Gastroesophageal sphincter (tissue), 4 donors: ENCODE data around the gene NTNG2. TPM values are rescaled to one million over a fixed set of nuclear protein-coding genes. Genes with fewer than 3 reads are reported as not detected.

Source experiments
- ATAC-seq: fragments of 150-250 bp; one replicate; pipeline ENCODE4 v1.9.1; 2016; ENCODE audit warnings: mild to moderate bottlenecking, moderate library complexity
- H3K27ac ChIP-seq, 4 donors: fragments of 200-600 bp; sonication (generic) in 3 of 4; 1 replicate in 3 of 4; 2 replicates in 1 of 4; pipeline ENCODE4 v1.5.1; 2016 to 2019
- H3K27me3 ChIP-seq: fragments of 200-600 bp; sonication (generic); one replicate; pipeline ENCODE4 v1.5.1; 2019
- H3K36me3 ChIP-seq, 2 donors: fragments of 200-600 bp; sonication (generic); one replicate each; pipeline ENCODE4 v1.5.1; 2019; ENCODE audit warnings: control low read depth in 1 of 2
- H3K4me1 ChIP-seq, 3 donors: fragments of 200-600 bp; sonication (generic); 1 replicate in 2 of 3; 2 replicates in 1 of 3; pipeline ENCODE4 v1.5.1; 2016 to 2019; ENCODE audit warnings: control low read depth in 2 of 3
- H3K4me3 ChIP-seq, 2 donors: fragments of 200-600 bp; sonication (generic); one replicate each; pipeline ENCODE4 v1.5.1; 2019; ENCODE audit warnings: mild to moderate bottlenecking in 1 of 2, moderate library complexity in 1 of 2
- H3K9me3 ChIP-seq, 3 donors: fragments of 200-600 bp; sonication (generic); one replicate each; pipeline ENCODE4 v1.5.1; 2017 to 2019; ENCODE audit warnings: control low read depth in 2 of 3
- EP300 ChIP-seq: sonication (generic); formaldehyde crosslinking; IDR thresholded peaks from one replicate; pipeline ENCODE4 v1.6.1; 2017; ENCODE audit warnings: antibody characterized with exemption, mild to moderate bottlenecking
- POLR2A ChIP-seq, 2 donors: fragments of 450-650 bp; IDR thresholded peaks; one replicate each; pipeline ENCODE4 v1.6.1; 2017; ENCODE audit warnings: antibody characterized with exemption in 2 of 2, mild to moderate bottlenecking in 2 of 2, moderate library complexity in 1 of 2
- POLR2AphosphoS5 ChIP-seq: sonication (generic); formaldehyde crosslinking; IDR thresholded peaks from one replicate; pipeline ENCODE4 v1.6.1; 2017; ENCODE audit warnings: antibody characterized with exemption
- WGBS, 2 donors: methylation state at CpG; one replicate each; pipeline ENCODE4 v1.1.5; 2018; ENCODE audit warnings: low coverage in 1 of 2; 5-methylcytosine and 5-hydroxymethylcytosine counted together
- total RNA-seq, 4 donors: library from RNA; depleted of rRNA; stranded (reverse); fragments of >200 nt; gene quantifications; one replicate each; pipeline ENCODE4 v1.1.0, GENCODE V29; 2016
- TF ChIP-seq, protein P1 (sequence below), 4 experiments: fragments of 200-600 bp in 2 of 4; fragments of 450-650 bp in 2 of 4; sonication (generic) in 1 of 4; IDR thresholded peaks; one replicate each; pipeline ENCODE4 v1.5.1; 2017 to 2019; ENCODE audit warnings: antibody characterized with exemption in 4 of 4, mild to moderate bottlenecking in 2 of 4, moderate library complexity in 2 of 4

NTNG2 gene
- total RNA-seq, 4 donors from 2014 or later: 0.81 to 1.6 (median 1.3) TPM

DNA sequence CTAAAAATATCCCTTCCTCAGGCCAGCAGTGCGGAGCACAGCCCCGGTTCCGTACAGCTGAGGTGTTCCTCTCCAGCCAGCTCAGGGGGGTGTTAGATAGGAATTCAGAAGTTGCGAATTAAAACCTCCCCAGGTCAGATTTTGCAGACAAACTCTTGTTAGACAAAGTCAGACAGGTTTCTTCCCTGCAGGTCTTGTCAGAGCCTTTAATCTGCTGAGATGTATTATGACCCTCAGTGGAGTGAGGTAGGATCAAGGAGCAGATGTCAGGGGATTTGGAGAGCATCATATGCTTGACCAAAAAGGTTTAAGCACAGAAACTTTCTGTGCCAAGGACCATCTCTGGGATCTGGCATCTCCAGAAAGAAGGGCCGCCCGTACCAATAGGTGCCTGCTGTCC, 60.1 kb downstream of the NTNG2 start:
- WGBS, 2 donors: 80 to 95% methylated on average over 1 to 4 of the region's 6 CpGs
- H3K27ac ChIP-seq: no peak overlapping the region

DNA sequence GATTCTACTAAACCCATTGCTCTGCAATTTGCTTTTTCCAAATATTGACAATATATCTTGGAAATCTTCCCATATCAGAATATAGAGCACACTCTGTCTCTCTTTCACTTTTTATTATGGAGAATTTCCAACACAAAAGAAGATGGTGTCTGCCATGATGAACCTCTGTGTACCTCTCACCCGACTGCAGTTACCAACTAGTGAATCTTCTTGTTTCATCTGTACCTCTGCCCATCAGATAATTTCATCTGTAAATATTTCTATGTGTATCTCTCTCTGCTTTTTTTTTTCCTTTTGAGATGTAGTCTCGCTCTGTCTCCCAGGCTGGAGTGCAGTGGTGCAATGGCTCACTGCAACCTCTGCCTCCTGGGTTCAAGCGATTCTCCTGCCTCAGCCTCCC, 62.8 kb downstream of the NTNG2 start:
- H3K4me3 ChIP-seq: no peak overlapping the region
- WGBS, 2 donors: 83 to 93% methylated on average over 1 to 3 of the region's 3 CpGs

More for the DNA sequence above, 60.1 kb downstream of the NTNG2 start:
- TF ChIP-seq POLR2A (IDR thresholded peaks at IDR 0.05): no peak
- no peak for TF ChIP-seq POLR2AphosphoS5
- no peak for TF ChIP-seq EP300
- TF ChIP-seq, protein P1, sequence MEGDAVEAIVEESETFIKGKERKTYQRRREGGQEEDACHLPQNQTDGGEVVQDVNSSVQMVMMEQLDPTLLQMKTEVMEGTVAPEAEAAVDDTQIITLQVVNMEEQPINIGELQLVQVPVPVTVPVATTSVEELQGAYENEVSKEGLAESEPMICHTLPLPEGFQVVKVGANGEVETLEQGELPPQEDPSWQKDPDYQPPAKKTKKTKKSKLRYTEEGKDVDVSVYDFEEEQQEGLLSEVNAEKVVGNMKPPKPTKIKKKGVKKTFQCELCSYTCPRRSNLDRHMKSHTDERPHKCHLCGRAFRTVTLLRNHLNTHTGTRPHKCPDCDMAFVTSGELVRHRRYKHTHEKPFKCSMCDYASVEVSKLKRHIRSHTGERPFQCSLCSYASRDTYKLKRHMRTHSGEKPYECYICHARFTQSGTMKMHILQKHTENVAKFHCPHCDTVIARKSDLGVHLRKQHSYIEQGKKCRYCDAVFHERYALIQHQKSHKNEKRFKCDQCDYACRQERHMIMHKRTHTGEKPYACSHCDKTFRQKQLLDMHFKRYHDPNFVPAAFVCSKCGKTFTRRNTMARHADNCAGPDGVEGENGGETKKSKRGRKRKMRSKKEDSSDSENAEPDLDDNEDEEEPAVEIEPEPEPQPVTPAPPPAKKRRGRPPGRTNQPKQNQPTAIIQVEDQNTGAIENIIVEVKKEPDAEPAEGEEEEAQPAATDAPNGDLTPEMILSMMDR (IDR thresholded peaks at IDR 0.05): no peak
- H3K9me3 ChIP-seq: no peaks in the 10 kb centered on the region
- ATAC-seq: no peak
- no peaks in the 10 kb centered on the region for H3K36me3 ChIP-seq
- H3K27me3 ChIP-seq: peaks cover 18% of the 10 kb centered on the region
- no peaks in the 10 kb centered on the region for H3K4me1 ChIP-seq
- no peak overlapping the region for H3K4me3 ChIP-seq

DNA sequence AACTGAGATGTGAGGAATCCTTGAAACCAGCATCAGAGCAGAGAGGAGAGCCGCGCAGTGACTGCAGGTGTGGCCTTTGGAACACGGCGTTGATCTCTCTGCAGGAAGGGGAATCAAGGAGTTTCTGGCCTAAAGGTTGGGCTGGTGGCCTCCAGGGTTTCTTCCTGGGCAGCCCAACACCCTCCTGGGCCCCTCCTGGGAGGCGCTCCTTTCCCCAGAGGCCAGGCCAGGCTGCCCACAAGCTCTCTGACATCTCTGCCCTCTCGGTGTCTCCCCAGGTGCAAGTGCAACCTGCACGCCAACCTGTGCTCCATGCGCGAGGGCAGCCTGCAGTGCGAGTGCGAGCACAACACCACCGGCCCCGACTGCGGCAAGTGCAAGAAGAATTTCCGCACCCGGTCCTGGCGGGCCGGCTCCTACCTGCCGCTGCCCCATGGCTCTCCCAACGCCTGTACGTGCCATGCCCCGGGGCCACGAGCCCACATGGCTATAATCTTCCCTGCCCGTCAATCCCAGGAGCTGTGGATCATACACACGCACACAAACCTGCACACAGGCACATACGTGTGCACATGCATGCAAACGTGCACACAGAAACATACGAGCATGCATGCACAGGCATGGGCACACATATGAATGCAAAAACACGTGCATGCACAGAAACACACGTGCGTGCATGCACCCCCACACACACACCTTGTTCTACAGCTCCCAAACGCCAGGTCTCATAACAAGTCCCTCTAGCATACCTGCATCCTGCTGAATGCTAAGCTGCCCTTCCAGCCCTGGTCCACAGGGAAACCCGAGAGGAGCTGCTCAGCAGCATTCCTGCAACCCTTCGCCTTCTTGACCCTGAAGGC, 64.9 kb downstream of the NTNG2 start:
- H3K4me1 ChIP-seq: no peaks in the 10 kb centered on the region
- no peak overlapping the region for H3K27ac ChIP-seq
- H3K9me3 ChIP-seq: no peaks in the 10 kb centered on the region
- no peaks in the 10 kb centered on the region for H3K36me3 ChIP-seq
- TF ChIP-seq POLR2AphosphoS5: no peak
- TF ChIP-seq, protein P1 (IDR thresholded peaks at IDR 0.05): no peak
- no peak for TF ChIP-seq EP300
- TF ChIP-seq POLR2A (IDR thresholded peaks at IDR 0.05): no peak
- no peak for ATAC-seq
- peaks cover 55% of the 10 kb centered on the region for H3K27me3 ChIP-seq
- WGBS, 2 donors: 40 to 93% methylated on average over 1 to 7 of the region's 34 CpGs
- H3K4me3 ChIP-seq: no peak overlapping the region

More for the DNA sequence above, 62.8 kb downstream of the NTNG2 start:
- Histone ChIP-seq H3K4me1 (no peaks in the 10 kb centered on the region), H3K27me3 (peaks cover 41% of the 10 kb centered on the region), H3K27ac (no peak overlapping the region), H3K9me3 (no peaks in the 10 kb centered on the region), H3K36me3 (no peaks in the 10 kb centered on the region)
- TF ChIP-seq, protein P1 (IDR thresholded peaks at IDR 0.05): no peak
- TF ChIP-seq EP300 (no peak), POLR2AphosphoS5 (no peak), POLR2A (IDR thresholded peaks at IDR 0.05) (no peak)
- no peak for ATAC-seq

DNA sequence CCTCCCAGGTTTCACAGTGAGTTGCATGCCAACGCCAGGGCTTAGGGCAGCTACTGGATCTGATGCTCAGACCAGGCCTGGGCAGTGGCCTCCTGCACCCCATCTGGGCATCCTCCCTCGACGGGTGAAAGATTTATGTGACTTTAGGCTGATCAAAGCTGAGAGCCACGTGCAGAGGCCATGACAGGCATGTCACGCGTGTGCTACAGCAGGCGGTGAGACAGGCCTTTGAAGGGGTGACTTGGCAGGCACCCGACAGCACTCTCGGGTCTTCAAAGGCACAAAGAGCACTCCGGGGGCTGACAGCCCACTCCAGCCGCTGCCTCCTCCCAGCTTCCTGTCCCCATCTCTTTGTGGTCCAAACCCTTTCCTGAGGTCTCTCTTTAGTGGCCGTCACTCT, 66.2 kb downstream of the NTNG2 start:
- H3K36me3 ChIP-seq: no peaks in the 10 kb centered on the region

More for the DNA sequence above, 66.2 kb downstream of the NTNG2 start:
- Histone ChIP-seq H3K27me3 (peaks cover 60% of the 10 kb centered on the region), H3K4me1 (no peaks in the 10 kb centered on the region), H3K4me3 (no peak overlapping the region), H3K27ac (no peak overlapping the region), H3K9me3 (no peaks in the 10 kb centered on the region)
- TF ChIP-seq, protein P1 (IDR thresholded peaks at IDR 0.05): no peak
- TF ChIP-seq POLR2AphosphoS5: no peak
- TF ChIP-seq EP300: no peak
- TF ChIP-seq POLR2A (IDR thresholded peaks at IDR 0.05): no peak
- WGBS, 2 donors: 46 to 60% methylated on average over 2 to 6 of the region's 12 CpGs
- no peak for ATAC-seq
